ENCODE measurements around the gene TRAPPC10. TPM values are rescaled to one million over a fixed set of nuclear protein-coding genes. Genes with fewer than 3 reads are reported as not detected.

The TRAPPC10 gene, protein sequence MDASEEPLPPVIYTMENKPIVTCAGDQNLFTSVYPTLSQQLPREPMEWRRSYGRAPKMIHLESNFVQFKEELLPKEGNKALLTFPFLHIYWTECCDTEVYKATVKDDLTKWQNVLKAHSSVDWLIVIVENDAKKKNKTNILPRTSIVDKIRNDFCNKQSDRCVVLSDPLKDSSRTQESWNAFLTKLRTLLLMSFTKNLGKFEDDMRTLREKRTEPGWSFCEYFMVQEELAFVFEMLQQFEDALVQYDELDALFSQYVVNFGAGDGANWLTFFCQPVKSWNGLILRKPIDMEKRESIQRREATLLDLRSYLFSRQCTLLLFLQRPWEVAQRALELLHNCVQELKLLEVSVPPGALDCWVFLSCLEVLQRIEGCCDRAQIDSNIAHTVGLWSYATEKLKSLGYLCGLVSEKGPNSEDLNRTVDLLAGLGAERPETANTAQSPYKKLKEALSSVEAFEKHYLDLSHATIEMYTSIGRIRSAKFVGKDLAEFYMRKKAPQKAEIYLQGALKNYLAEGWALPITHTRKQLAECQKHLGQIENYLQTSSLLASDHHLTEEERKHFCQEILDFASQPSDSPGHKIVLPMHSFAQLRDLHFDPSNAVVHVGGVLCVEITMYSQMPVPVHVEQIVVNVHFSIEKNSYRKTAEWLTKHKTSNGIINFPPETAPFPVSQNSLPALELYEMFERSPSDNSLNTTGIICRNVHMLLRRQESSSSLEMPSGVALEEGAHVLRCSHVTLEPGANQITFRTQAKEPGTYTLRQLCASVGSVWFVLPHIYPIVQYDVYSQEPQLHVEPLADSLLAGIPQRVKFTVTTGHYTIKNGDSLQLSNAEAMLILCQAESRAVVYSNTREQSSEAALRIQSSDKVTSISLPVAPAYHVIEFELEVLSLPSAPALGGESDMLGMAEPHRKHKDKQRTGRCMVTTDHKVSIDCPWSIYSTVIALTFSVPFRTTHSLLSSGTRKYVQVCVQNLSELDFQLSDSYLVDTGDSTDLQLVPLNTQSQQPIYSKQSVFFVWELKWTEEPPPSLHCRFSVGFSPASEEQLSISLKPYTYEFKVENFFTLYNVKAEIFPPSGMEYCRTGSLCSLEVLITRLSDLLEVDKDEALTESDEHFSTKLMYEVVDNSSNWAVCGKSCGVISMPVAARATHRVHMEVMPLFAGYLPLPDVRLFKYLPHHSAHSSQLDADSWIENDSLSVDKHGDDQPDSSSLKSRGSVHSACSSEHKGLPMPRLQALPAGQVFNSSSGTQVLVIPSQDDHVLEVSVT
- total RNA-seq (22.4 TPM), polyA plus RNA-seq (14.0 TPM)
- long read RNA-seq, donor 1, partial matches to known transcripts: 0 of 1 reads
- long read RNA-seq, donor 1, other reads (novel, unspliced or antisense): 0 of 1 reads
- long read RNA-seq, donor 2, full-length matches to known transcripts: 4 of 17 reads
- long read RNA-seq, donor 2, partial matches to known transcripts: 13 of 17 reads
- long read RNA-seq, donor 2, other reads (novel, unspliced or antisense): 0 of 17 reads
- long read RNA-seq, donor 3, full-length matches to known transcripts: 4 of 10 reads
- long read RNA-seq, donor 3, partial matches to known transcripts: 6 of 10 reads
- long read RNA-seq, donor 3, other reads (novel, unspliced or antisense): 0 of 10 reads
- long read RNA-seq, donor 4, partial matches to known transcripts: 0 of 2 reads
- long read RNA-seq, donor 4, other reads (novel, unspliced or antisense): 0 of 2 reads
- long read RNA-seq, donor 5, full-length matches to known transcripts: 4 of 10 reads
- long read RNA-seq, donor 5, partial matches to known transcripts: 6 of 10 reads
- long read RNA-seq, donor 5, other reads (novel, unspliced or antisense): 0 of 10 reads
- long read RNA-seq, donor 6, full-length matches to known transcripts: 4 of 4 reads
- long read RNA-seq, donor 6, partial matches to known transcripts: 0 of 4 reads
- long read RNA-seq, donor 6, other reads (novel, unspliced or antisense): 0 of 4 reads
- long read RNA-seq, donor 7, partial matches to known transcripts: 0 of 2 reads
- long read RNA-seq, donor 7, other reads (novel, unspliced or antisense): 0 of 2 reads
- long read RNA-seq, donor 8, partial matches to known transcripts: 0 of 1 reads
- long read RNA-seq, donor 8, other reads (novel, unspliced or antisense): 0 of 1 reads
- long read RNA-seq, donor 9, full-length matches to known transcripts: 5 of 10 reads
- long read RNA-seq, donor 9, partial matches to known transcripts: 5 of 10 reads
- long read RNA-seq, donor 9, other reads (novel, unspliced or antisense): 0 of 10 reads
- long read RNA-seq, donor 10, partial matches to known transcripts: 6 of 9 reads
- long read RNA-seq, donor 10, other reads (novel, unspliced or antisense): 0 of 9 reads

DNA sequence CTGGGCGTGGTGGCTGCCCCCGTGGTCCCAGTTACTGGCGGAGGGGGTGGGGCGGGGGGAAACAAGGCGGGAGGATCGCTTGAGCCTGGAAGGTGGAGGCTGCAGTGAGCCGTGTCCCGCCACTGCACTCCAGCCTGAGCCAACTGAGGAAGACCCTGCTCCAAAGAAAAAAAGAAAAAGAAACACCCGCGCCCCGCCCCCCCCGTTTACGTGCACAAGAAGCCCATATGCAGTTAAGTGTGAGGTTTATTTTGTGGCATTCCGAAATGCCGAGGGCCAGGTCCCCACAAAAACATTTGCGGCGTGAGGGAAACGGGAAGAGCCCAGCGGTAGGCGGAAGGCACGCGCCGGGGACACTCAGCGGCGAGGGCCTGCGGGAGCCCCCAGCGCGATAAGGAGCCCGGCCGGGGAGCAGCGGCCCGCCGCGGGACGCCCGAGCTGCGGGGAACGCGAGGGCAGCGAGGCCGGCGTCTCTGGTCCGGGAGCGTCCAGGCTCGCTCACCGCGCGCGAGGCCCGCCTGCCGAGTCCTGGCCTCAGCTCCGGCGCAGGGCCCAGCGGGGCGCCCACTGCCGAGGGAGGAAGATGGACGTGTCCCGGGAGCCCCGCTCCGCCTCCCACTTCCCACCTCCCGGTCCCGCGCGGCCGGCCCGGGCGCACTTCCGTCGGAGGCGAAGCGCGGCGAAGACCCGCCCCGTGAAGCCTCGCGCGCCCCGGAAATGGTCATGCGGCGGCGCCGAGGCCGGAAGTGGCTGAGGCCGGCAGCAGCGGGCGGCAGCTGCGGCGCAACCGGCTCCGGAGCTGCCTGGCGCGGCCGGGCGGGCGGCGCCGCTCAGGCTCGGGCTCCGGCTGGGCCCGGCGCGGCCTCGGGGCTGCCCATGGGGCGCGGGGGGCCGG lies at the start of gene TRAPPC10:
Gene TRAPPC10 (plus strand): TSS at position 731 of the 895 bp plus-strand sequence. CDS start 185 bp downstream, outside the sequence.
- Histone ChIP-seq H3K36me3 (ENCODE audit: control insufficient read depth in 2 of 2, insufficient read depth in 2 of 2, low read length in 1 of 2) (no peaks in the 10 kb centered on the region), H3K9me3 (ENCODE audit: control insufficient read depth in 2 of 2, insufficient read depth in 1 of 2, low read length in 1 of 2) (no peaks in the 10 kb centered on the region), H3K27ac (ENCODE audit: low read depth in 1 of 2, low read length in 1 of 2) (peak within 1 kb of the TSS; percentile 88 to 99), H3K4me3 (ENCODE audit: low read length in 2 of 2) (peak within 1 kb of the TSS; percentile 68 to 99), H3K4me1 (ENCODE audit: control insufficient read depth in 2 of 2, insufficient read depth in 2 of 2, low read length in 2 of 2) (peaks cover 8 to 24% of the 10 kb centered on the region in 2 donors), H3K27me3 (ENCODE audit: control insufficient read depth in 2 of 2, insufficient read depth in 1 of 2, low read length in 1 of 2) (no peaks in the 10 kb centered on the region)
- under 1% methylated on average over 107 of the region's 107 CpGs for WGBS
- DNase-seq (ENCODE audit: low read depth in 6 of 9, low spot score in 9 of 9): peak in 7 of 9 donors; percentile 62 to 88 (median 66)

DNA sequence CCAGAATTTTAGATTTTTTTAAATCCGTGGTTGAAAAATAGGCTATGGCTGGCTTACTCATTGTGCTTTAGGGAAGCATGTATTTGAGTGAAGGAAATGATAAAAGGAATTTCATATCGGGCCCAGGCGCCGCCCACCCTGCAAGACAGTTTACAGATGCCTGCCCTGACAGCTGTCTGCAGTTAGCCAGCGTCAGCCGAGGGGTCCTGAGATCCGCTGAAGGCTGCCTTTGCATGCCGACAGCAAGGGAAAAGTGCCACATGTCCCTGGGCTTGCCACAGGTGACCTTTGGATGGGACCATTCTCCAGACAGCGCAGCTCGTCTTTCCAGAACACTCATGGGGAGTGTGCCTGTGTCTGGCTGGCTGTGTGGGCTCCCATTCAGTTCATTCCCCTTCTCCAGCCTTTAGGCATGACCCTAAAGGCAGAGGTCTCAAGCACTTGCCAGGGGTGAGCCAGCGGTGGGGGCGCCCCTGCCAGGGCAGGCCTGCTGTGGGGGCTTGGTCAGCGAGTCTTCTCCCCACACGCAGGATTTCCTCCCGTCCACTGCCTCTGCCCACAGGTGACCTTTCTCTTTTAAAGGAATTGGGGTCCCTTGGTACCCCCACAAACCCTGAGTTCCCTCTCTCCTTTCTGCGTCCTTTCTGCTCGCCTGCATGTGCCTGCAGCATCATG lies 46.1 kb upstream of the TRAPPC10 start:
- Histone ChIP-seq H3K9me3 (ENCODE audit: control insufficient read depth in 2 of 2, insufficient read depth in 1 of 2, low read length in 1 of 2) (no peaks in the 10 kb centered on the region), H3K27me3 (ENCODE audit: control insufficient read depth in 2 of 2, insufficient read depth in 1 of 2, low read length in 1 of 2) (no peaks in the 10 kb centered on the region), H3K4me3 (ENCODE audit: low read length in 2 of 2) (no peak overlapping the region), H3K36me3 (ENCODE audit: control insufficient read depth in 2 of 2, insufficient read depth in 2 of 2, low read length in 1 of 2) (peaks cover 35% of the 10 kb centered on the region in 2 donors), H3K4me1 (ENCODE audit: control insufficient read depth in 2 of 2, insufficient read depth in 2 of 2, low read length in 2 of 2) (peaks cover 0 to 4% of the 10 kb centered on the region in 2 donors), H3K27ac (ENCODE audit: low read depth in 1 of 2, low read length in 1 of 2) (no peak overlapping the region)
- DNase-seq (ENCODE audit: low read depth in 6 of 9, low spot score in 9 of 9): no peak
- WGBS: 94% methylated on average over 17 of the region's 17 CpGs

DNA sequence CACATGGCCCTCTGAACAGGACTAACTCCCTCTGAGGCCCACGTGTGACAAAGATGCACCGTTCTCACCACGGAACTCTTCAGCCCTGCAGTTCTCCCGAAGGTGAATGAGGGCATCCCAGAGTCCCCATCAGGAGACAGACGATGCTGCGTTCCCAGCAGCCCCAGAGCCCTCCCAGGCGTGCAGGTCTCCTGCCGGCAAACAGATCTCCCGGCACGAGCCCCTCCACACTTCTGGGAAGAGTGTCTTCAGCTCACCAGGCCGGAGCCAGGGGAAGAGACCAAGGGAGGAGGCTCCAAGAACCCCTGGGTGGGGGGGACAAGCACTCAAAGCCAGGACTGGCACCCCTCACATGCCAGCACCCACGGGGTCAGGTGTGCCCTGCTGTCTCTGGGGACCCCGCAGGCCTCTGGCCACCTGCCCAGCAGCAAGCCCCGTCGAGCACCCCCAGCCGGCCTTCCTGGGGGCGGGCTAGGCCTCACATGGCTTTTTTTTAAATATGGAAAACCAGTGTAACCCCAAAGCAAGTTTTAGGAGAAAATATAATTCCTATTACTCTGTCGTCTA lies 45.1 kb upstream of the TRAPPC10 start:
- DNase-seq (ENCODE audit: low read depth in 6 of 9, low spot score in 9 of 9): no peak
- no peak overlapping the region for H3K4me3 ChIP-seq (ENCODE audit: low read length in 2 of 2)
- H3K4me1 ChIP-seq (ENCODE audit: control insufficient read depth in 2 of 2, insufficient read depth in 2 of 2, low read length in 2 of 2): peaks cover 0 to 4% of the 10 kb centered on the region in 2 donors
- peaks cover 37 to 45% of the 10 kb centered on the region in 2 donors for H3K36me3 ChIP-seq (ENCODE audit: control insufficient read depth in 2 of 2, insufficient read depth in 2 of 2, low read length in 1 of 2)
- no peaks in the 10 kb centered on the region for H3K27me3 ChIP-seq (ENCODE audit: control insufficient read depth in 2 of 2, insufficient read depth in 1 of 2, low read length in 1 of 2)
- no peak overlapping the region for H3K27ac ChIP-seq (ENCODE audit: low read depth in 1 of 2, low read length in 1 of 2)
- no peaks in the 10 kb centered on the region for H3K9me3 ChIP-seq (ENCODE audit: control insufficient read depth in 2 of 2, insufficient read depth in 1 of 2, low read length in 1 of 2)
- WGBS: 97% methylated on average over 18 of the region's 18 CpGs

DNA sequence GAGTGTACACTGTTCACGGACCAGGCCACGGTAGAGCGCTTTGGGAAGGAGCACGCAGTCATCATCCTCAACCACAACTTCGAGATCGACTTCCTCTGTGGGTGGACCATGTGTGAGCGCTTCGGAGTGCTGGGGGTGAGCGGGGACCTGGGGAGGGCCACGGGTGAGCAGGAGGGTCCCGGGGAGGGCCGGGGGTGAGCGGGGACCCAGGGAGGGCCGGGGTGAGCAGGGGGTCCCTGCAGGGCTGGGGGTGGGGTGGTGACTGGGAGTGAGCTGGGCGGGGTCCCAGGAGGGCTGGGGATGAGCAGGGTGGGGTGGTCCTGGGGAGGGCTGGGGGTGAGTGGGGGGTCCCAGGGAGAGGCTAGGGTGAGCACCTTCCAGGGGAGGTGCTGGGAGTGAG lies 44.1 kb upstream of the TRAPPC10 start:
- peaks cover 40 to 47% of the 10 kb centered on the region in 2 donors for H3K36me3 ChIP-seq (ENCODE audit: control insufficient read depth in 2 of 2, insufficient read depth in 2 of 2, low read length in 1 of 2)
- no peak for DNase-seq (ENCODE audit: low read depth in 6 of 9, low spot score in 9 of 9)
- 91% methylated on average over 15 of the region's 15 CpGs for WGBS

DNA sequence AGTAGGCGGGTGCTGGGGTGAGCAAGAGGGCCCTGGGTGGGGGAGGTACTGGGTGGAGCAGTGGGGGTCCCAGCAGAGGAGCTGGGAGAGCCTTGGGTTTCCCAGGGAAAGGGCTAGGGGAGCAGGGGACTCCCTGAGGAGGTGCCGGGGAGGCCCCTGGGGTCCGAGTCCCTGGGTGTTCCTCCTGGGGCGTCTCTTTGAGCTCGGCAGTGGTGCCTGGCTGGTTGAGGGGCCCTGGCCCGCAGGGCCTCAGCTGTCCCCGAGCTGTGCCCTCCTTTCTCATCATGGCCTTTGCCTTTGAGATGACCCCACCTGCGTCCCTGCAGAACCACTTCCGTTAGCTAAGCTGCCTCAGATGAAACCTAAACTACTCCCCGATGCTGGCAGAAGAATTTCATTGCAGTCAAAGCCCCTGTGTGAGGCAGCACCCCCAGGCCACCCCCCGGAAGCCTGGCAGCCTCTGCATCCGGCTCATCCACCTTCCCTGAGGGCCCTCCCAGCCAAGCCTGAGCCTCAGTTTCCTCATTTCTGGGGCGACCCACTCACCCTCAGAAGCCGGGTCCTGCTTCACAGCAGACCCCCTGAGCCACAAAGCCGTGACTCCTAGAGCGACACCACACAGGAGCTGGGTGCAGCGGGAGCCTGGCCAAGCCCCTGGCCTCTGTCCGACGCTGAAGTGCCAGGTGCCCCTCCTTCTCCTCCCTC lies 43.5 kb upstream of the TRAPPC10 start:
- no peak overlapping the region for H3K4me3 ChIP-seq (ENCODE audit: low read length in 2 of 2)
- H3K27ac ChIP-seq (ENCODE audit: low read depth in 1 of 2, low read length in 1 of 2): no peak overlapping the region
- peaks cover 39 to 47% of the 10 kb centered on the region in 2 donors for H3K36me3 ChIP-seq (ENCODE audit: control insufficient read depth in 2 of 2, insufficient read depth in 2 of 2, low read length in 1 of 2)
- H3K9me3 ChIP-seq (ENCODE audit: control insufficient read depth in 2 of 2, insufficient read depth in 1 of 2, low read length in 1 of 2): no peaks in the 10 kb centered on the region
- peaks cover 0 to 11% of the 10 kb centered on the region in 2 donors for H3K4me1 ChIP-seq (ENCODE audit: control insufficient read depth in 2 of 2, insufficient read depth in 2 of 2, low read length in 2 of 2)
- DNase-seq (ENCODE audit: low read depth in 6 of 9, low spot score in 9 of 9): no peak
- H3K27me3 ChIP-seq (ENCODE audit: control insufficient read depth in 2 of 2, insufficient read depth in 1 of 2, low read length in 1 of 2): no peaks in the 10 kb centered on the region
- 97% methylated on average over 19 of the region's 19 CpGs for WGBS

More for the DNA sequence above, 44.1 kb upstream of the TRAPPC10 start:
- Histone ChIP-seq H3K4me1 (ENCODE audit: control insufficient read depth in 2 of 2, insufficient read depth in 2 of 2, low read length in 2 of 2) (peaks cover 0 to 8% of the 10 kb centered on the region in 2 donors), H3K27ac (ENCODE audit: low read depth in 1 of 2, low read length in 1 of 2) (no peak overlapping the region), H3K9me3 (ENCODE audit: control insufficient read depth in 2 of 2, insufficient read depth in 1 of 2, low read length in 1 of 2) (no peaks in the 10 kb centered on the region), H3K27me3 (ENCODE audit: control insufficient read depth in 2 of 2, insufficient read depth in 1 of 2, low read length in 1 of 2) (no peaks in the 10 kb centered on the region), H3K4me3 (ENCODE audit: low read length in 2 of 2) (no peak overlapping the region)

DNA sequence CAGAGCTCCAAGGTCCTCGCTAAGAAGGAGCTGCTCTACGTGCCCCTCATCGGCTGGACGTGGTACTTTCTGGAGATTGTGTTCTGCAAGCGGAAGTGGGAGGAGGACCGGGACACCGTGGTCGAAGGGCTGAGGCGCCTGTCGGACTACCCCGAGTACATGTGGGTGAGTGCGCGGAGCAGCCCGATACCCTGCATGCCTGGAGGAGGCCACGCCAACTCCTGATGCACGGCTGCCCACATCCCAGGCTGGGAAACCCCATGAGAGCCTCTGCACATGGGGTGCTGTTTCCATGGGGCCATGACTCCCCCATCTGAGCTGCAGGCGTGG lies 43.0 kb upstream of the TRAPPC10 start:
- Histone ChIP-seq H3K9me3 (ENCODE audit: control insufficient read depth in 2 of 2, insufficient read depth in 1 of 2, low read length in 1 of 2) (no peaks in the 10 kb centered on the region), H3K27ac (ENCODE audit: low read depth in 1 of 2, low read length in 1 of 2) (no peak overlapping the region), H3K36me3 (ENCODE audit: control insufficient read depth in 2 of 2, insufficient read depth in 2 of 2, low read length in 1 of 2) (peaks cover 39 to 47% of the 10 kb centered on the region in 2 donors), H3K4me1 (ENCODE audit: control insufficient read depth in 2 of 2, insufficient read depth in 2 of 2, low read length in 2 of 2) (peaks cover 0 to 11% of the 10 kb centered on the region in 2 donors), H3K4me3 (ENCODE audit: low read length in 2 of 2) (no peak overlapping the region), H3K27me3 (ENCODE audit: control insufficient read depth in 2 of 2, insufficient read depth in 1 of 2, low read length in 1 of 2) (no peaks in the 10 kb centered on the region)
- WGBS: 98% methylated on average over 17 of the region's 17 CpGs
- DNase-seq (ENCODE audit: low read depth in 6 of 9, low spot score in 9 of 9): no peak

All from thymus (tissue), 14 donors.